Ascending aorta (tissue), 2 donors: ENCODE results near the gene ARHGAP40. TPM values are rescaled to one million over a fixed set of nuclear protein-coding genes. Genes with fewer than 3 reads are reported as not detected.

Experiments
- DNase-seq, 2 donors: peaks; one replicate each; pipeline ENCODE4 v3.0.0-alpha.2; 2019; ENCODE audit warnings: low spot score in 2 of 2
- H3K27ac ChIP-seq, 2 donors: fragments of 200-600 bp; sonication (generic); one replicate each; pipeline ENCODE4 v1.5.1; 2016 to 2017; ENCODE audit warnings: mild to moderate bottlenecking in 1 of 2
- H3K27me3 ChIP-seq: fragments of 200-600 bp; sonication (generic); one replicate; pipeline ENCODE4 v1.5.1; 2017
- H3K36me3 ChIP-seq, 2 donors: fragments of 200-600 bp; sonication (generic); one replicate each; pipeline ENCODE4 v1.5.1; 2016
- H3K4me1 ChIP-seq, 2 donors: fragments of 200-600 bp; sonication (generic); one replicate each; pipeline ENCODE4 v1.5.1; 2016 to 2017; ENCODE audit warnings: mild to moderate bottlenecking in 1 of 2
- H3K4me3 ChIP-seq, 2 donors: fragments of 200-600 bp; sonication (generic); one replicate each; pipeline ENCODE4 v1.5.1; 2016 to 2017; ENCODE audit warnings: mild to moderate bottlenecking in 1 of 2
- H3K9me3 ChIP-seq, 2 donors: fragments of 200-600 bp; sonication (generic); one replicate each; pipeline ENCODE4 v1.5.1; 2016
- CTCF ChIP-seq, 3 experiments: fragments of 200-600 bp in 2 of 3; fragments of 450-650 bp in 1 of 3; sonication (generic) in 2 of 3; IDR thresholded peaks; one replicate each; pipeline ENCODE4 v1.5.1; 2016 to 2019; ENCODE audit warnings: antibody characterized with exemption in 3 of 3, mild to moderate bottlenecking in 1 of 3, moderate library complexity in 1 of 3
- intact Hi-C: fragments of 100-400 bp; cut with DNase I; formaldehyde crosslinking; loops from one replicate; pipeline ENCODE4 v1.15.1; 2023
- total RNA-seq: library from RNA; depleted of rRNA; stranded (reverse); fragments of >200 nt; gene quantifications from one replicate; pipeline ENCODE4 v1.1.0, GENCODE V29; 2016

ARHGAP40 gene
- total RNA-seq, 1 donor from 2014 or later = not detected

- intact Hi-C loops = no loop called here
- Histone ChIP-seq H3K27me3 (no peaks in the 10 kb centered on the region), H3K4me3 (no peak overlapping the region), H3K4me1 (no peaks in the 10 kb centered on the region), H3K9me3 (no peaks in the 10 kb centered on the region), H3K36me3 (no peaks in the 10 kb centered on the region), H3K27ac (no peak overlapping the region)
- DNase-seq = no peak
- no peak for TF ChIP-seq CTCF (IDR thresholded peaks at IDR 0.05)
Measured at GRCh38 chr20:38615283-38615682, 13.7 kb downstream of the ARHGAP40 start.

GRCh38 chr20:38616457-38616856 lies 14.8 kb downstream of the ARHGAP40 start:
- Histone ChIP-seq H3K9me3 (no peaks in the 10 kb centered on the region), H3K36me3 (no peaks in the 10 kb centered on the region), H3K4me3 (no peak overlapping the region), H3K4me1 (no peaks in the 10 kb centered on the region), H3K27ac (no peak overlapping the region), H3K27me3 (no peaks in the 10 kb centered on the region)
- no peak for TF ChIP-seq CTCF (IDR thresholded peaks at IDR 0.05)
- no peak for DNase-seq
- intact Hi-C loops = no loop called here

GRCh38 chr20:38617011-38617829 lies 15.6 kb downstream of the ARHGAP40 start:
- Histone ChIP-seq H3K4me3 (no peak overlapping the region), H3K36me3 (no peaks in the 10 kb centered on the region), H3K27ac (no peak overlapping the region), H3K9me3 (no peaks in the 10 kb centered on the region), H3K27me3 (no peaks in the 10 kb centered on the region), H3K4me1 (no peaks in the 10 kb centered on the region)
- intact Hi-C loops = no loop called here
- DNase-seq = no peak
- TF ChIP-seq CTCF (IDR thresholded peaks at IDR 0.05) = no peak

GRCh38 chr20:38617830-38618196 lies 16.2 kb downstream of the ARHGAP40 start:
- no peak overlapping the region for H3K4me3 ChIP-seq
- DNase-seq = no peak
- H3K27ac ChIP-seq = no peak overlapping the region
- no peaks in the 10 kb centered on the region for H3K4me1 ChIP-seq
- H3K27me3 ChIP-seq = no peaks in the 10 kb centered on the region
- TF ChIP-seq CTCF (IDR thresholded peaks at IDR 0.05) = no peak
- H3K9me3 ChIP-seq = no peaks in the 10 kb centered on the region
- intact Hi-C loops = no loop called here
- no peaks in the 10 kb centered on the region for H3K36me3 ChIP-seq

- Histone ChIP-seq H3K9me3 (no peaks in the 10 kb centered on the region), H3K4me3 (no peak overlapping the region), H3K36me3 (no peaks in the 10 kb centered on the region), H3K27me3 (no peaks in the 10 kb centered on the region), H3K4me1 (no peaks in the 10 kb centered on the region), H3K27ac (no peak overlapping the region)
- no peak for TF ChIP-seq CTCF (IDR thresholded peaks at IDR 0.05)
- no peak for DNase-seq
- intact Hi-C loops = no loop called here
Measured at GRCh38 chr20:38620441-38620840, 18.8 kb downstream of the ARHGAP40 start.
